ENCODE data around the gene CD79A. TPM values are rescaled to one million over a fixed set of nuclear protein-coding genes. Genes with fewer than 3 reads are reported as not detected.
"Not testable (repeated sequence)": the region's sequence is repeated elsewhere in the genome, so short reads cannot be mapped to it uniquely, and the experiment has no call there.

The CD79A gene
- total RNA-seq, 3 donors from 2014 or later, result 2.7 to 7.3 (median 3.9) TPM

DNA sequence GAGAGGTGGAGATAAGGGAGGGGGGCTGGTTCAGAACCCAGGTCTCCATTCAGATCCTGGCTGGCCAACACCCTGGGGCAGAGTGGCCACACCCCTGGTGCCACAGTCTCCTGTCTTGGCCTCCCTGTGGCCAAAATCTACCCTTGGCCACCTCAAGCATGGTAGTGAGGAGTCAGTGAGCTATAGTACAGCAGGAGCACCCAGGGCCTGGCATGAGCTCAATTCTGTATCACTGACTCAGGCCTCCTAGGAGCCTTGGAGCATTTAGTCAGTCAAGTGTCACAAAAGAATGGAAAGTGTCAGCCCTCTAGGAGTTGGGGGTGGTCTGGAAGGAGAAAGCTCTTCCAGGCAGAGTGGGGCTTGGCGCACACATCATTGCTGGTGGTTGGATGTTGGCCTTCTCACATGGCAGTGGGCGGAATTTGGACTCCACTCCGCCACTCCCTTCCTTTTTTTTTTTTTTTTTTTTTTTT, 6.6 kb upstream of the CD79A start:
- H3K4me1 ChIP-seq (ENCODE audit: low read depth), result peaks cover 42% of the 10 kb centered on the region
- H3K36me3 ChIP-seq (ENCODE audit: low read depth), result peaks cover 3% of the 10 kb centered on the region
- no peak for TF ChIP-seq CTCF (IDR thresholded peaks at IDR 0.05)
- no peak overlapping the region for H3K4me3 ChIP-seq
- DNase-seq (peak in 1 of 3 donors; percentile 22), ATAC-seq (peak; percentile 8)
- intact Hi-C loops (cut with DNase I, micrococcal nuclease), result loop anchor here (5.0 kb wide), 1 partner anchor 82 kb away; no protein-coding TSS in a partner anchor
- H3K9me3 ChIP-seq, result no peaks in the 10 kb centered on the region

DNA sequence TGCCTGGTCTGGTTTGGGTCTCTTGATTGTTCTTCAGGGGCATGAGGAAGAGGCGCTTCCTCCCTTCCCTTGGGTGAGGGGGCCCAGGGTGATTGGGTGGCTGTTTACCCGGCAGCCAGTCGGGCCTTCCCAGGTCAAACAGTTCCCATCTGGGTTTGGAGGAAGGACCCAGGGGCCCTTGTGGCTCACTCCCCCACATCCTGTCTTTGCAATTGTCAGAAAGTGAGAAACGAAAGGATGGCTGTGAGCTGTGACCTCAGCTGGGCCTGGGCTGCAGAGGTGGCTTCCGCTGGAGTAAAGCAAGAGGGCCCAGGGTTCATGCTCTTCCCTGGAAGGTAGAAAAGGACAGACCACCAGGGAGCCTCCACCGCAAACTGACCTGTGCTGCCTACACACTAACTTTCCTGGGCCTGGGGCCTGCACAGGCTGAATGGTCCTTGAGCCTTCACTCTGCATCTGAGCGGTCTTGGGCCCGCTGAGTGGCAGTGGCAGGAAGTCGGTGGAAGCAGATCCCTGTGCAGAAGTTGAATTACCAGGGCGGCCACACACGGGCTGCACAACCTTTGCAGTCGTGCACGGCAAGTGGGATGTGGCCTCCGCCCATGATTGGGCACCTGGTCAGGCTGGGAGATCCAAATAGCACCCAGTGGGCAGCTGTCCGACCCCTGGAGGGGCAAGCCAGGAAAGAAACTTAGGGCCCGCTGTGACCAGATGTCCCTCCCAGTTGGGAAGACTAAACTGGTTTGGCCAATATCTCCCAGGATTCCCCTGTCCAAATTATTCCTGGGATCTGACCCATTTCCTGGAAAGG, 5.3 kb upstream of the CD79A start:
- peak; percentile 59 for ATAC-seq
- peaks cover 3% of the 10 kb centered on the region for H3K36me3 ChIP-seq (ENCODE audit: low read depth)
- TF ChIP-seq CTCF (IDR thresholded peaks at IDR 0.05), result no peak
- intact Hi-C loops (cut with DNase I, micrococcal nuclease), result loop anchor here (5.0 kb wide), 1 partner anchor 81 kb away; no protein-coding TSS in a partner anchor
- H3K9me3 ChIP-seq, result no peaks in the 10 kb centered on the region
- no peak overlapping the region for H3K4me3 ChIP-seq
- DNase-seq, result peak; percentile 55 to 83 (median 62)
- peaks cover 41% of the 10 kb centered on the region for H3K4me1 ChIP-seq (ENCODE audit: low read depth)

- no peaks in the 10 kb centered on the region for H3K9me3 ChIP-seq
- peaks cover 36% of the 10 kb centered on the region for H3K4me1 ChIP-seq (ENCODE audit: low read depth)
- no peak overlapping the region for H3K4me3 ChIP-seq
- intact Hi-C loops (cut with DNase I, micrococcal nuclease), result loop anchor here (5.0 kb wide), 1 partner anchor 80 kb away; no protein-coding TSS in a partner anchor
- TF ChIP-seq CTCF (IDR thresholded peaks at IDR 0.05), result no peak
- peak in 1 of 3 donors; percentile 36 for DNase-seq
- H3K36me3 ChIP-seq (ENCODE audit: low read depth), result peaks cover 3% of the 10 kb centered on the region
- ATAC-seq, result no peak
Observed at GRCh38 chr19:41872384-41872774, 4.7 kb upstream of the CD79A start.

- DNase-seq (peak; percentile 85 to 92 (median 92)), ATAC-seq (peak; percentile 78)
- peaks cover 30% of the 10 kb centered on the region for H3K4me1 ChIP-seq (ENCODE audit: low read depth)
- no peak overlapping the region for H3K4me3 ChIP-seq
- no peaks in the 10 kb centered on the region for H3K9me3 ChIP-seq
- TF ChIP-seq CTCF (IDR thresholded peaks at IDR 0.05), result peak; percentile 80
- peaks cover 3% of the 10 kb centered on the region for H3K36me3 ChIP-seq (ENCODE audit: low read depth)
- intact Hi-C loops (cut with DNase I, micrococcal nuclease), result loop anchor here (5.0 kb wide), 1 partner anchor 79 kb away; no protein-coding TSS in a partner anchor
Observed at GRCh38 chr19:41872775-41873647, 4.1 kb upstream of the CD79A start.

- ATAC-seq; DNase-seq; intact Hi-C loops (cut with DNase I, micrococcal nuclease): not testable (repeated sequence)
Observed at GRCh38 chr19:41875973-41876372, 1.1 kb upstream of the CD79A start.

More at GRCh38 chr19:41875973-41876372, 1.1 kb upstream of the CD79A start:
- H3K36me3 ChIP-seq (ENCODE audit: low read depth); H3K4me3 ChIP-seq; H3K9me3 ChIP-seq: not testable (repeated sequence)
- H3K4me1 ChIP-seq (ENCODE audit: low read depth), result peaks cover 15% of the 10 kb centered on the region

Data from mucosa of descending colon (tissue), 3 donors.